Liver (tissue), 3 donors: ENCODE results near the gene SLC10A3.

Experiments used
- HNF4G ChIP-seq: IDR thresholded peaks from 2 replicates; pipeline ENCODE4 v1.6.1; 2016; ENCODE audit warnings: antibody characterized with exemption
- RAD21 ChIP-seq, 2 donors: IDR thresholded peaks; 2 replicates each; pipeline ENCODE4 v1.6.1; 2016; ENCODE audit warnings: antibody characterized with exemption in 2 of 2, mild to moderate bottlenecking in 2 of 2
- RXRA ChIP-seq, 2 donors: IDR thresholded peaks; 2 replicates each; pipeline ENCODE4 v1.6.1; 2017 to 2018; ENCODE audit warnings: antibody characterized with exemption in 2 of 2, mild to moderate bottlenecking in 1 of 2
- SP1 ChIP-seq: IDR thresholded peaks from 2 replicates; pipeline ENCODE4 v1.6.1; 2018; ENCODE audit warnings: antibody characterized with exemption, mild to moderate bottlenecking
- TAF1 ChIP-seq: conservative IDR thresholded peaks from 2 replicates; pipeline ENCODE4 v1.6.1; 2016; ENCODE audit warnings: antibody characterized with exemption, mild to moderate bottlenecking
- YY1 ChIP-seq: IDR thresholded peaks from 2 replicates; pipeline ENCODE4 v1.6.1; 2016; ENCODE audit warnings: antibody characterized with exemption, mild to moderate bottlenecking
- TF ChIP-seq, protein P1 (sequence below): fragments of 150-350 bp; IDR thresholded peaks from 2 replicates; pipeline ENCODE4 v1.5.1; 2017; ENCODE audit warnings: improper control_type of control experiment, low read depth, low read length; ENCODE audit not compliant: missing input control
- TF ChIP-seq, protein P2 (sequence below): IDR thresholded peaks from 2 replicates; pipeline ENCODE4 v1.6.1; 2016; ENCODE audit warnings: antibody characterized with exemption
- TF ChIP-seq, protein P3 (sequence below): IDR thresholded peaks from 2 replicates; pipeline ENCODE4 v1.6.1; 2016; ENCODE audit warnings: antibody characterized with exemption
- donor health status: healthy.
- donor health status: healthy.

DNA sequence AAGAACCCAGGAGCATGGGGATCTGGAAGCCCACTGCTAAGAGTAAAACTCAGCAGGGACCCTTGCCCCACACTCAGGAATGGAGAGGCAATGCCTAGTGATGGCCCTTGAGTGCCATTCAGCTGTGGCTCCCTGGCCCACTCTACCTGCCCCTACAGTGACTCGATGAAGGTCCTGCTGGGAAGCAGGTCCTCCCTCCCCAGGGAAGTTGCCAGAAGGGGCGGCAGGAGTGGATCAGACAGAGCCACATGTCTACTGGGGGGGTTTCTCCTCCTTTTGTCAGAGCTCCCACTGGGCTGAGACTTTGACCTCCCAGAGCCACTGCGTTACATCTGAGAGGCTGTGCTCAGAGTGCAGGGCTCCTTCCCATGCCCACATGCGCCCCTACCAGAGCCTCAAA, 1.2 kb downstream of the SLC10A3 start:
- TF ChIP-seq, protein P1, sequence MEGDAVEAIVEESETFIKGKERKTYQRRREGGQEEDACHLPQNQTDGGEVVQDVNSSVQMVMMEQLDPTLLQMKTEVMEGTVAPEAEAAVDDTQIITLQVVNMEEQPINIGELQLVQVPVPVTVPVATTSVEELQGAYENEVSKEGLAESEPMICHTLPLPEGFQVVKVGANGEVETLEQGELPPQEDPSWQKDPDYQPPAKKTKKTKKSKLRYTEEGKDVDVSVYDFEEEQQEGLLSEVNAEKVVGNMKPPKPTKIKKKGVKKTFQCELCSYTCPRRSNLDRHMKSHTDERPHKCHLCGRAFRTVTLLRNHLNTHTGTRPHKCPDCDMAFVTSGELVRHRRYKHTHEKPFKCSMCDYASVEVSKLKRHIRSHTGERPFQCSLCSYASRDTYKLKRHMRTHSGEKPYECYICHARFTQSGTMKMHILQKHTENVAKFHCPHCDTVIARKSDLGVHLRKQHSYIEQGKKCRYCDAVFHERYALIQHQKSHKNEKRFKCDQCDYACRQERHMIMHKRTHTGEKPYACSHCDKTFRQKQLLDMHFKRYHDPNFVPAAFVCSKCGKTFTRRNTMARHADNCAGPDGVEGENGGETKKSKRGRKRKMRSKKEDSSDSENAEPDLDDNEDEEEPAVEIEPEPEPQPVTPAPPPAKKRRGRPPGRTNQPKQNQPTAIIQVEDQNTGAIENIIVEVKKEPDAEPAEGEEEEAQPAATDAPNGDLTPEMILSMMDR: no peak
- TF ChIP-seq SP1 (no peak), RXRA (IDR thresholded peaks at IDR 0.05) (no peak), HNF4G (no peak), TAF1 (no peak), YY1 (no peak), RAD21 (IDR thresholded peaks at IDR 0.05) (no peak)
- TF ChIP-seq, protein P2, sequence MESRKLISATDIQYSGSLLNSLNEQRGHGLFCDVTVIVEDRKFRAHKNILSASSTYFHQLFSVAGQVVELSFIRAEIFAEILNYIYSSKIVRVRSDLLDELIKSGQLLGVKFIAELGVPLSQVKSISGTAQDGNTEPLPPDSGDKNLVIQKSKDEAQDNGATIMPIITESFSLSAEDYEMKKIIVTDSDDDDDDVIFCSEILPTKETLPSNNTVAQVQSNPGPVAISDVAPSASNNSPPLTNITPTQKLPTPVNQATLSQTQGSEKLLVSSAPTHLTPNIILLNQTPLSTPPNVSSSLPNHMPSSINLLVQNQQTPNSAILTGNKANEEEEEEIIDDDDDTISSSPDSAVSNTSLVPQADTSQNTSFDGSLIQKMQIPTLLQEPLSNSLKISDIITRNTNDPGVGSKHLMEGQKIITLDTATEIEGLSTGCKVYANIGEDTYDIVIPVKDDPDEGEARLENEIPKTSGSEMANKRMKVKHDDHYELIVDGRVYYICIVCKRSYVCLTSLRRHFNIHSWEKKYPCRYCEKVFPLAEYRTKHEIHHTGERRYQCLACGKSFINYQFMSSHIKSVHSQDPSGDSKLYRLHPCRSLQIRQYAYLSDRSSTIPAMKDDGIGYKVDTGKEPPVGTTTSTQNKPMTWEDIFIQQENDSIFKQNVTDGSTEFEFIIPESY: no peak
- TF ChIP-seq, protein P3, sequence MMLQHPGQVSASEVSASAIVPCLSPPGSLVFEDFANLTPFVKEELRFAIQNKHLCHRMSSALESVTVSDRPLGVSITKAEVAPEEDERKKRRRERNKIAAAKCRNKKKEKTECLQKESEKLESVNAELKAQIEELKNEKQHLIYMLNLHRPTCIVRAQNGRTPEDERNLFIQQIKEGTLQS: no peak
